GM12878 (cell line): ENCODE measurements around the gene PATJ. TPM values are rescaled to one million over a fixed set of nuclear protein-coding genes. Genes with fewer than 3 reads are reported as not detected.

Source experiments
- BCL11A ChIP-seq: IDR thresholded peaks from 2 replicates; pipeline ENCODE4 v1.6.1; 2011; ENCODE audit warnings: low read depth, low read length
- BCLAF1 ChIP-seq: fragments of 450-650 bp; IDR thresholded peaks from 2 replicates; pipeline ENCODE4 v1.6.1; 2017; ENCODE audit warnings: antibody characterized with exemption, mild to moderate bottlenecking, moderate library complexity
- BRCA1 ChIP-seq: IDR thresholded peaks from 2 replicates; pipeline ENCODE4 v1.6.1; 2011; ENCODE audit warnings: low read depth, low read length, improper control_type of control experiment
- CBFB ChIP-seq: IDR thresholded peaks from 2 replicates; pipeline ENCODE4 v1.6.1; 2016; ENCODE audit warnings: antibody characterized with exemption, low read depth
- DPF2 ChIP-seq: fragments of 450-650 bp; IDR thresholded peaks from 2 replicates; pipeline ENCODE4 v1.6.1; 2017; ENCODE audit warnings: mild to moderate bottlenecking
- ETV6 ChIP-seq, 2 experiments: fragments of 450-650 bp in 1 of 2; IDR thresholded peaks in 1 of 2; conservative IDR thresholded peaks in 1 of 2; 2 replicates each; pipeline ENCODE4 v1.6.1; 2014; ENCODE audit warnings: antibody characterized with exemption in 1 of 2, borderline replicate concordance in 1 of 2, low read depth in 1 of 2, mild to moderate bottlenecking in 1 of 2, moderate library complexity in 1 of 2
- IRF4 ChIP-seq: IDR thresholded peaks from 2 replicates; pipeline ENCODE4 v1.6.1; 2011; ENCODE audit warnings: low read depth, low read length
- KLF5 ChIP-seq: fragments of 450-650 bp; IDR thresholded peaks from 2 replicates; pipeline ENCODE4 v1.6.1; 2014; ENCODE audit warnings: mild to moderate bottlenecking; ENCODE audit not compliant: partially characterized antibody
- MYB ChIP-seq: fragments of 150-350 bp; IDR thresholded peaks from 2 replicates; pipeline ENCODE4 v1.6.1; 2014; ENCODE audit warnings: mild to moderate bottlenecking, low read depth, low read length, borderline replicate concordance
- NR2F1 ChIP-seq: fragments of 450-650 bp; conservative IDR thresholded peaks from 2 replicates; pipeline ENCODE4 v1.6.1; 2017; ENCODE audit warnings: mild to moderate bottlenecking
- POLR2AphosphoS2 ChIP-seq: IDR thresholded peaks from 2 replicates; pipeline ENCODE4 v1.6.1; 2011; ENCODE audit warnings: low read depth, mild to moderate bottlenecking, low read length, improper control_type of control experiment, moderate library complexity
- TCF7 ChIP-seq: IDR thresholded peaks from 2 replicates; pipeline ENCODE4 v1.6.1; 2014; ENCODE audit warnings: antibody characterized with exemption, borderline replicate concordance
- ZBTB40 ChIP-seq: fragments of 450-650 bp; IDR thresholded peaks from 2 replicates; pipeline ENCODE4 v1.6.1; 2016; ENCODE audit warnings: mild to moderate bottlenecking, moderate library complexity, borderline replicate concordance
- ZNF274 ChIP-seq: IDR thresholded peaks from one replicate; pipeline ENCODE4 v1.8.0; 2011; ENCODE audit not compliant: insufficient read length, insufficient read depth
- polyA plus RNA-seq, 11 experiments: library from polyadenylated mRNA; depleted of rRNA in 4 of 11; unstranded in 6 of 11; stranded (reverse) in 5 of 11; fragments of >200 nt; fragmentation: Nextera tagmentation in 4 of 11; fragmentation: Illumina TruSeq in 1 of 11; extraction: Ambion mirVana in 4 of 11; extraction: Trizol in 1 of 11; gene quantifications; 1 replicate in 1 of 11; 2 replicates in 10 of 11; pipeline versions ENCODE4 v1.2.1 to v1.2.3, GENCODE V29; 2011 to 2016; ENCODE audit warnings: inconsistent platforms in 2 of 11, missing spikeins in 2 of 11, low read depth in 1 of 11
- total RNA-seq, 4 experiments: library from RNA; depleted of rRNA in 3 of 4; stranded (reverse); fragments of >200 nt in 3 of 4; fragmentation: Illumina TruSeq in 1 of 4; extraction: Trizol in 1 of 4; gene quantifications; 2 replicates each; pipeline versions ENCODE4 v1.2.1 to v1.2.3, GENCODE V29; 2013 to 2021
- TF ChIP-seq, protein P1 (sequence below): IDR thresholded peaks from 2 replicates; pipeline ENCODE4 v1.6.1; 2011; ENCODE audit warnings: mild to moderate bottlenecking, low read depth, low read length, moderate library complexity; ENCODE audit not compliant: insufficient replicate concordance

The PATJ gene
- total and polyA plus RNA-seq, 10 of the 15 experiments (the other 5 are each of a cell fraction or from before 2014, with no cell fraction given): 2.8 to 13.9 (median 6.9) TPM

GRCh38 chr1:62187548-62187947 lies 445.3 kb downstream of the PATJ start (continued):
- TF ChIP-seq ZBTB40 (no peak), TCF7 (no peak), NR2F1 (no peak), CBFB (no peak), ZNF274 (no peak), POLR2AphosphoS2 (no peak), BRCA1 (no peak), ETV6 (conservative IDR thresholded peaks at IDR 0.05 in 1 of 2, IDR thresholded peaks at IDR 0.05 in 1 of 2; ENCODE audit: borderline replicate concordance in 1 of 2, low read depth in 1 of 2) (no peak), MYB (no peak), KLF5 (no peak), BCL11A (no peak), BCLAF1 (no peak), IRF4 (no peak), DPF2 (no peak)
- TF ChIP-seq, protein P1, sequence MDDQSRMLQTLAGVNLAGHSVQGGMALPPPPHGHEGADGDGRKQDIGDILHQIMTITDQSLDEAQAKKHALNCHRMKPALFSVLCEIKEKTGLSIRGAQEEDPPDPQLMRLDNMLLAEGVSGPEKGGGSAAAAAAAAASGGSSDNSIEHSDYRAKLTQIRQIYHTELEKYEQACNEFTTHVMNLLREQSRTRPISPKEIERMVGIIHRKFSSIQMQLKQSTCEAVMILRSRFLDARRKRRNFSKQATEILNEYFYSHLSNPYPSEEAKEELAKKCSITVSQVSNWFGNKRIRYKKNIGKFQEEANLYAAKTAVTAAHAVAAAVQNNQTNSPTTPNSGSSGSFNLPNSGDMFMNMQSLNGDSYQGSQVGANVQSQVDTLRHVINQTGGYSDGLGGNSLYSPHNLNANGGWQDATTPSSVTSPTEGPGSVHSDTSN: no peak
